GM12878 (cell line): ENCODE results near the gene PPFIA4. TPM values are rescaled to one million over a fixed set of nuclear protein-coding genes. Genes with fewer than 3 reads are reported as not detected.

ENCODE experiments used
- ATAC-seq: fragments of 200-7000 bp; cut with Tn5 transposase; 3 replicates; pipeline ENCODE4 v1.9.1; 2020; ENCODE audit warnings: mild to moderate bottlenecking, moderate library complexity
- BruUV-seq: library from RNA; stranded (reverse); fragments of 400-500 nt; replicated peaks from 2 replicates; lab custom pipeline; 2021; lab: Mats Ljungman, UMichigan
- CTCF ChIA-PET: fragments of 300-600 bp; sonication (Branson Sonifier 250); formaldehyde crosslinking; extraction: SDS; loops from one replicate; lab custom pipeline; 2021; ENCODE audit warnings: inconsistent platforms; lab: Yijun Ruan, JAX
- POLR2A ChIA-PET: fragments of 350-600 bp; formaldehyde crosslinking; extraction: SDS; loops from one replicate; lab custom pipeline; 2021; ENCODE audit warnings: inconsistent platforms; lab: Charles Lee
- RAD21 ChIA-PET: fragments of 300-600 bp; sonication (Branson Sonifier 250); formaldehyde crosslinking; loops from one replicate; lab custom pipeline; 2023; ENCODE audit warnings: antibody characterized with exemption; ENCODE audit not compliant: unreplicated experiment; lab: Charles Lee
- SMC1A ChIA-PET: fragments of 300-600 bp; sonication (Branson Sonifier 250); formaldehyde crosslinking; loops from one replicate; lab custom pipeline; 2023; ENCODE audit not compliant: unreplicated experiment, uncharacterized antibody; lab: Charles Lee
- DNase-seq: peaks from one replicate; pipeline ENCODE4 v3.0.0-alpha.2; 2011; ENCODE audit warnings: low read depth, low spot score
- FAIRE-seq: peaks from 3 replicates; lab custom pipeline; 2011; peaks lifted over from hg19 to GRCh38; lab: Jason Lieb, UNC
- H2AFZ ChIP-seq: 2 replicates; pipeline ENCODE4 v1.6.0; 2011; ENCODE audit warnings: low read depth, low read length, control low read depth; ENCODE audit not compliant: control insufficient read depth
- H3K27ac ChIP-seq: 2 replicates; pipeline ENCODE4 v1.5.1; 2011; ENCODE audit warnings: control low read depth; ENCODE audit not compliant: control insufficient read depth, insufficient read depth
- H3K27me3 ChIP-seq, 2 experiments: replicated peaks in 1 of 2; 2 replicates each; pipeline versions ENCODE4 v1.6.0 to v1.6.1; 2011; ENCODE audit warnings: low read length in 1 of 2; ENCODE audit not compliant: control insufficient read depth in 2 of 2, insufficient read depth in 2 of 2
- H3K36me3 ChIP-seq, 2 experiments: 2 replicates each; pipeline ENCODE4 v1.5.1; 2011; ENCODE audit warnings: low read length in 1 of 2; ENCODE audit not compliant: control insufficient read depth in 2 of 2, insufficient read depth in 2 of 2
- H3K4me1 ChIP-seq: 2 replicates; pipeline ENCODE4 v1.6.1; 2011; ENCODE audit warnings: mild to moderate bottlenecking, low read length, moderate library complexity, mixed read lengths; ENCODE audit not compliant: control insufficient read depth, insufficient read depth
- H3K4me2 ChIP-seq: 2 replicates; pipeline ENCODE4 v1.6.0; 2011; ENCODE audit warnings: control low read depth; ENCODE audit not compliant: control insufficient read depth, insufficient read depth
- H3K4me3 ChIP-seq: fragments of 200-600 bp; sonication (generic); 2 replicates; pipeline ENCODE4 v1.5.1; 2016
- H3K79me2 ChIP-seq: 2 replicates; pipeline ENCODE4 v1.6.0; 2011; ENCODE audit warnings: low read length; ENCODE audit not compliant: control insufficient read depth, insufficient read depth
- H3K9ac ChIP-seq: 2 replicates; pipeline ENCODE4 v1.8.0; 2011; ENCODE audit warnings: low read length, control low read depth, mixed read lengths; ENCODE audit not compliant: control insufficient read depth, insufficient read depth
- H3K9me3 ChIP-seq: replicated peaks from 3 replicates; pipeline ENCODE4 v1.5.1; 2011; ENCODE audit warnings: mild to moderate bottlenecking, low read length; ENCODE audit not compliant: control insufficient read depth, insufficient read depth
- H4K20me1 ChIP-seq: 2 replicates; pipeline ENCODE4 v1.6.0; 2011; ENCODE audit not compliant: control insufficient read depth, insufficient read depth
- BHLHE40 ChIP-seq, 2 experiments: fragments of 450-650 bp in 1 of 2; IDR thresholded peaks; 2 replicates each; pipeline ENCODE4 v1.6.1; 2011 to 2017; ENCODE audit warnings: low read depth in 2 of 2, borderline replicate concordance in 1 of 2, improper control_type of control experiment in 1 of 2, low read length in 1 of 2, mild to moderate bottlenecking in 1 of 2
- BMI1 ChIP-seq: fragments of 450-650 bp; IDR thresholded peaks from 2 replicates; pipeline ENCODE4 v1.6.1; 2016; ENCODE audit warnings: mild to moderate bottlenecking, moderate library complexity, borderline replicate concordance
- GABPA ChIP-seq: IDR thresholded peaks from 2 replicates; pipeline ENCODE4 v1.6.1; 2014; ENCODE audit warnings: antibody characterized with exemption, low read depth, mild to moderate bottlenecking, inconsistent platforms
- IKZF2 ChIP-seq, 2 experiments: fragments of 450-650 bp; IDR thresholded peaks; 2 replicates each; pipeline ENCODE4 v1.6.1; 2017; ENCODE audit warnings: mild to moderate bottlenecking in 2 of 2, moderate library complexity in 2 of 2
- MTA2 ChIP-seq: fragments of 450-650 bp; IDR thresholded peaks from 2 replicates; pipeline ENCODE4 v1.6.1; 2016; ENCODE audit warnings: low read depth, mild to moderate bottlenecking, moderate library complexity
- MTA3 ChIP-seq: IDR thresholded peaks from 2 replicates; pipeline ENCODE4 v1.6.1; 2012; ENCODE audit warnings: low read length, inconsistent platforms, borderline replicate concordance
- NFXL1 ChIP-seq: fragments of 450-650 bp; IDR thresholded peaks from 2 replicates; pipeline ENCODE4 v1.6.1; 2017; ENCODE audit warnings: antibody characterized with exemption, mild to moderate bottlenecking, borderline replicate concordance
- NFYB ChIP-seq: IDR thresholded peaks from 2 replicates; pipeline ENCODE4 v1.6.1; 2011; ENCODE audit warnings: low read depth, mild to moderate bottlenecking, low read length, improper control_type of control experiment, moderate library complexity; ENCODE audit not compliant: insufficient read depth
- PAX8 ChIP-seq: fragments of 450-650 bp; IDR thresholded peaks from 2 replicates; pipeline ENCODE4 v1.6.1; 2017; ENCODE audit warnings: mild to moderate bottlenecking, moderate library complexity
- SMARCA5 ChIP-seq: fragments of 450-650 bp; IDR thresholded peaks from 2 replicates; pipeline ENCODE4 v1.6.1; 2017; ENCODE audit warnings: mild to moderate bottlenecking
- SUPT20H ChIP-seq: IDR thresholded peaks from 2 replicates; pipeline ENCODE4 v1.6.1; 2011; ENCODE audit warnings: low read depth, mild to moderate bottlenecking, low read length, moderate library complexity, borderline replicate concordance; ENCODE audit not compliant: control insufficient read depth
- WGBS: methylation state at CpG from one replicate; pipeline ENCODE4 v1.1.6; 2016; ENCODE audit warnings: low lambda C conversion rate; ENCODE audit not compliant: insufficient replicate concordance, insufficient coverage; ENCODE audit errors: missing lambda C conversion rate; 5-methylcytosine and 5-hydroxymethylcytosine counted together
- in situ Hi-C: fragments of 300-500 bp; cut with MboI; formaldehyde crosslinking; loops from 9 replicates; pipeline ENCODE4 v1.14.3; 2018; ENCODE audit warnings: mixed read lengths
- intact Hi-C: fragments of 100-400 bp; cut with micrococcal nuclease; formaldehyde crosslinking; loops from one replicate; pipeline ENCODE4 v1.14.2; 2022; ENCODE audit not compliant: unreplicated experiment
- polyA plus RNA-seq, 11 experiments: library from polyadenylated mRNA; depleted of rRNA in 4 of 11; unstranded in 6 of 11; stranded (reverse) in 5 of 11; fragments of >200 nt; fragmentation: Nextera tagmentation in 4 of 11; fragmentation: Illumina TruSeq in 1 of 11; extraction: Ambion mirVana in 4 of 11; extraction: Trizol in 1 of 11; gene quantifications; 1 replicate in 1 of 11; 2 replicates in 10 of 11; pipeline versions ENCODE4 v1.2.1 to v1.2.3, GENCODE V29; 2011 to 2016; ENCODE audit warnings: inconsistent platforms in 2 of 11, missing spikeins in 2 of 11, low read depth in 1 of 11
- total RNA-seq, 4 experiments: library from RNA; depleted of rRNA in 3 of 4; stranded (reverse); fragments of >200 nt in 3 of 4; fragmentation: Illumina TruSeq in 1 of 4; extraction: Trizol in 1 of 4; gene quantifications; 2 replicates each; pipeline versions ENCODE4 v1.2.1 to v1.2.3, GENCODE V29; 2013 to 2021
- TF ChIP-seq, protein P1 (sequence below): IDR thresholded peaks from 2 replicates; pipeline ENCODE4 v1.6.1; 2012; ENCODE audit warnings: low read depth, low read length, improper control_type of control experiment
- TF ChIP-seq, protein P2 (sequence below): IDR thresholded peaks from 2 replicates; pipeline ENCODE4 v1.6.1; 2011; ENCODE audit warnings: low read depth, mild to moderate bottlenecking, low read length, moderate library complexity, borderline replicate concordance; ENCODE audit errors: extremely low read depth
- TF ChIP-seq, protein P3 (sequence below): fragments of 450-650 bp; IDR thresholded peaks from 2 replicates; pipeline ENCODE4 v1.6.1; 2017; ENCODE audit warnings: borderline replicate concordance

Gene PPFIA4
- total and polyA plus RNA-seq, 10 of the 15 experiments (the other 5 are each of a cell fraction or from before 2014, with no cell fraction given): 0.02 to 19.7 (median 0.34) TPM; not detected in 1

DNA sequence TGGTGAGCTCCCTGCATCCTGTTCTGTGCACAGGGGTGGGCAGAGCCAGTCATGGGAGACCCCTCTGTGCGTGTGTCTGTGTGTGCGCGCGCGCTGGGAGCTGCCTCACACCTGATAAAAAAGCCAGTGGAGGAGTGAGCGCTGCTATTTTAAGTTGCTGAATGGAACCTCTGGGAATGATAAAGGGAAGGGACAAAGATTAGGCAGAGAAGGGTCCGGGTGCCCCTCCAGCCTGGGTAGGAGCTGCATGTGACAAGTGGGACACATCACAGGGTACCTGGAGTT, 102.1 kb downstream of the PPFIA4 start:
- in situ Hi-C loops: no loop called here
- no peak overlapping the region for H3K9ac ChIP-seq
- H3K27ac ChIP-seq: no peak overlapping the region
- ChIA-PET CTCF (interaction anchor here (1.1 kb wide), 1 partner anchor 10 kb away, joined by 3 read pairs; no protein-coding TSS in a partner anchor), RAD21 (no interaction called here), POLR2A (no interaction called here), SMC1A (no interaction called here)
- no peak overlapping the region for H2AFZ ChIP-seq
- no peaks in the 10 kb centered on the region for H3K79me2 ChIP-seq
- H4K20me1 ChIP-seq: no peaks in the 10 kb centered on the region
- WGBS: 70% methylated on average over 7 of the region's 7 CpGs
- no peak for DNase-seq
- intact Hi-C loops: no loop called here
- BruUV-seq: no TSS peak
- no peak for FAIRE-seq
- TF ChIP-seq NFYB (no peak), IKZF2 (IDR thresholded peaks at IDR 0.05) (no peak), SUPT20H (no peak), PAX8 (no peak), BHLHE40 (IDR thresholded peaks at IDR 0.05; ENCODE audit: borderline replicate concordance in 1 of 2, low read depth in 2 of 2, low read length in 1 of 2) (no peak), MTA2 (no peak), NFXL1 (no peak), GABPA (no peak), BMI1 (no peak), MTA3 (no peak), SMARCA5 (no peak)
- TF ChIP-seq, protein P1, sequence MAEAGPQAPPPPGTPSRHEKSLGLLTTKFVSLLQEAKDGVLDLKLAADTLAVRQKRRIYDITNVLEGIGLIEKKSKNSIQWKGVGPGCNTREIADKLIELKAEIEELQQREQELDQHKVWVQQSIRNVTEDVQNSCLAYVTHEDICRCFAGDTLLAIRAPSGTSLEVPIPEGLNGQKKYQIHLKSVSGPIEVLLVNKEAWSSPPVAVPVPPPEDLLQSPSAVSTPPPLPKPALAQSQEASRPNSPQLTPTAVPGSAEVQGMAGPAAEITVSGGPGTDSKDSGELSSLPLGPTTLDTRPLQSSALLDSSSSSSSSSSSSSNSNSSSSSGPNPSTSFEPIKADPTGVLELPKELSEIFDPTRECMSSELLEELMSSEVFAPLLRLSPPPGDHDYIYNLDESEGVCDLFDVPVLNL: no peak
- TF ChIP-seq, protein P2, sequence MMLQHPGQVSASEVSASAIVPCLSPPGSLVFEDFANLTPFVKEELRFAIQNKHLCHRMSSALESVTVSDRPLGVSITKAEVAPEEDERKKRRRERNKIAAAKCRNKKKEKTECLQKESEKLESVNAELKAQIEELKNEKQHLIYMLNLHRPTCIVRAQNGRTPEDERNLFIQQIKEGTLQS: no peak
- TF ChIP-seq, protein P3, sequence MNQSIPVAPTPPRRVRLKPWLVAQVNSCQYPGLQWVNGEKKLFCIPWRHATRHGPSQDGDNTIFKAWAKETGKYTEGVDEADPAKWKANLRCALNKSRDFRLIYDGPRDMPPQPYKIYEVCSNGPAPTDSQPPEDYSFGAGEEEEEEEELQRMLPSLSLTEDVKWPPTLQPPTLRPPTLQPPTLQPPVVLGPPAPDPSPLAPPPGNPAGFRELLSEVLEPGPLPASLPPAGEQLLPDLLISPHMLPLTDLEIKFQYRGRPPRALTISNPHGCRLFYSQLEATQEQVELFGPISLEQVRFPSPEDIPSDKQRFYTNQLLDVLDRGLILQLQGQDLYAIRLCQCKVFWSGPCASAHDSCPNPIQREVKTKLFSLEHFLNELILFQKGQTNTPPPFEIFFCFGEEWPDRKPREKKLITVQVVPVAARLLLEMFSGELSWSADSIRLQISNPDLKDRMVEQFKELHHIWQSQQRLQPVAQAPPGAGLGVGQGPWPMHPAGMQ: no peak
- no peaks in the 10 kb centered on the region for H3K36me3 ChIP-seq
- no peak for ATAC-seq
- H3K27me3 ChIP-seq: peaks cover 5 to 6% of the 10 kb centered on the region in 2 experiments
- H3K4me2 ChIP-seq: no peak overlapping the region
- no peaks in the 10 kb centered on the region for H3K9me3 ChIP-seq
- H3K4me1 ChIP-seq: no peaks in the 10 kb centered on the region
- H3K4me3 ChIP-seq: no peak overlapping the region

Other genes with a start within 250 kb of the PPFIA4 start
Only the 7 nearest of the 12 such genes appear.
- 8.5 and 8.7 TPM in 2 replicates for gene RABIF, start 137.3 kb upstream of the PPFIA4 start, total RNA-seq (2014; rRNA removed)
- gene RABIF, start 137.3 kb upstream of the PPFIA4 start, total RNA-seq (2014; rRNA removed; fragmentation: Illumina TruSeq; extraction: Trizol): 6.2 and 6.7 TPM in 2 replicates
- gene RABIF, start 137.3 kb upstream of the PPFIA4 start, total RNA-seq (2021): 7.7 and 7.8 TPM in 2 replicates
- gene RABIF, start 137.3 kb upstream of the PPFIA4 start, polyA plus RNA-seq (2011; rRNA removed): 9.8 and 12.3 TPM in 2 replicates
- 12.2 and 13.4 TPM in 2 replicates for gene RABIF, start 137.3 kb upstream of the PPFIA4 start, polyA plus RNA-seq (2014; fragmentation: Illumina TruSeq; extraction: Trizol)
- 1 to 10 TPM; 4.7 to 6.3 TPM for gene RABIF, start 137.3 kb upstream of the PPFIA4 start, polyA plus RNA-seq (2014; fragmentation: Nextera tagmentation; extraction: Ambion mirVana)
- 8.7 and 9.1 TPM in 2 replicates for gene RABIF, start 137.3 kb upstream of the PPFIA4 start, polyA plus RNA-seq (2014; rRNA removed)
- gene RABIF, start 137.3 kb upstream of the PPFIA4 start, polyA plus RNA-seq (2016; fragmentation: Nextera tagmentation; extraction: Ambion mirVana): 10 to 100 TPM; 17.8 to 18.2 TPM
- gene KLHL12, start 99.3 kb upstream of the PPFIA4 start, total RNA-seq (2014; rRNA removed): 27.5 and 33.3 TPM in 2 replicates
- gene KLHL12, start 99.3 kb upstream of the PPFIA4 start, total RNA-seq (2014; rRNA removed; fragmentation: Illumina TruSeq; extraction: Trizol): 28.0 and 30.1 TPM in 2 replicates
- gene KLHL12, start 99.3 kb upstream of the PPFIA4 start, total RNA-seq (2021): 28.4 and 28.5 TPM in 2 replicates
- gene KLHL12, start 99.3 kb upstream of the PPFIA4 start, polyA plus RNA-seq (2011; rRNA removed): 53.8 and 75.5 TPM in 2 replicates
- 32.1 and 38.4 TPM in 2 replicates for gene KLHL12, start 99.3 kb upstream of the PPFIA4 start, polyA plus RNA-seq (2014; fragmentation: Illumina TruSeq; extraction: Trizol)
- 10 to 100 TPM; 16.0 to 17.8 TPM for gene KLHL12, start 99.3 kb upstream of the PPFIA4 start, polyA plus RNA-seq (2014; fragmentation: Nextera tagmentation; extraction: Ambion mirVana)
- 24.6 and 30.5 TPM in 2 replicates for gene KLHL12, start 99.3 kb upstream of the PPFIA4 start, polyA plus RNA-seq (2014; rRNA removed)
- 10 to 100 TPM; 36.6 to 37.6 TPM for gene KLHL12, start 99.3 kb upstream of the PPFIA4 start, polyA plus RNA-seq (2016; fragmentation: Nextera tagmentation; extraction: Ambion mirVana)
- gene ADIPOR1, start 68.2 kb upstream of the PPFIA4 start, total RNA-seq (2014; rRNA removed): 73.1 and 81.9 TPM in 2 replicates
- gene ADIPOR1, start 68.2 kb upstream of the PPFIA4 start, total RNA-seq (2014; rRNA removed; fragmentation: Illumina TruSeq; extraction: Trizol): 58.1 and 59.6 TPM in 2 replicates
- gene ADIPOR1, start 68.2 kb upstream of the PPFIA4 start, total RNA-seq (2021): 53.2 and 56.1 TPM in 2 replicates
- 103 and 122 TPM in 2 replicates for gene ADIPOR1, start 68.2 kb upstream of the PPFIA4 start, polyA plus RNA-seq (2011; rRNA removed)
- 81.5 and 101 TPM in 2 replicates for gene ADIPOR1, start 68.2 kb upstream of the PPFIA4 start, polyA plus RNA-seq (2014; fragmentation: Illumina TruSeq; extraction: Trizol)
- 10 to 100 TPM; 18.4 to 25.1 TPM for gene ADIPOR1, start 68.2 kb upstream of the PPFIA4 start, polyA plus RNA-seq (2014; fragmentation: Nextera tagmentation; extraction: Ambion mirVana)
- gene ADIPOR1, start 68.2 kb upstream of the PPFIA4 start, polyA plus RNA-seq (2014; rRNA removed): 57.7 and 62.1 TPM in 2 replicates
- gene ADIPOR1, start 68.2 kb upstream of the PPFIA4 start, polyA plus RNA-seq (2016; fragmentation: Nextera tagmentation; extraction: Ambion mirVana): 100 to 1,000 TPM; 117 to 120 TPM
- 22.3 and 22.4 TPM in 2 replicates for gene CYB5R1, start 59.2 kb upstream of the PPFIA4 start, total RNA-seq (2014; rRNA removed)
- 12.1 and 12.6 TPM in 2 replicates for gene CYB5R1, start 59.2 kb upstream of the PPFIA4 start, total RNA-seq (2014; rRNA removed; fragmentation: Illumina TruSeq; extraction: Trizol)
- gene CYB5R1, start 59.2 kb upstream of the PPFIA4 start, total RNA-seq (2021): 16.9 and 17.0 TPM in 2 replicates
- gene CYB5R1, start 59.2 kb upstream of the PPFIA4 start, polyA plus RNA-seq (2011; rRNA removed): 12.7 TPM in 2 replicates
- 19.5 and 22.7 TPM in 2 replicates for gene CYB5R1, start 59.2 kb upstream of the PPFIA4 start, polyA plus RNA-seq (2014; fragmentation: Illumina TruSeq; extraction: Trizol)
- 1 to 10 TPM; 3.2 to 9.1 TPM for gene CYB5R1, start 59.2 kb upstream of the PPFIA4 start, polyA plus RNA-seq (2014; fragmentation: Nextera tagmentation; extraction: Ambion mirVana)
- 18.2 and 18.8 TPM in 2 replicates for gene CYB5R1, start 59.2 kb upstream of the PPFIA4 start, polyA plus RNA-seq (2014; rRNA removed)
- 10 to 100 TPM; 17.9 to 19.8 TPM for gene CYB5R1, start 59.2 kb upstream of the PPFIA4 start, polyA plus RNA-seq (2016; fragmentation: Nextera tagmentation; extraction: Ambion mirVana)
- gene TMEM183A, start 19.1 kb upstream of the PPFIA4 start, total RNA-seq (2014; rRNA removed): 68.5 and 72.3 TPM in 2 replicates
- gene TMEM183A, start 19.1 kb upstream of the PPFIA4 start, total RNA-seq (2014; rRNA removed; fragmentation: Illumina TruSeq; extraction: Trizol): 49.4 and 56.1 TPM in 2 replicates
- 58.1 and 64.2 TPM in 2 replicates for gene TMEM183A, start 19.1 kb upstream of the PPFIA4 start, total RNA-seq (2021)
- 82.5 and 103 TPM in 2 replicates for gene TMEM183A, start 19.1 kb upstream of the PPFIA4 start, polyA plus RNA-seq (2011; rRNA removed)
- 69.4 and 75.4 TPM in 2 replicates for gene TMEM183A, start 19.1 kb upstream of the PPFIA4 start, polyA plus RNA-seq (2014; fragmentation: Illumina TruSeq; extraction: Trizol)
- 10 to 100 TPM; 12.3 to 25.0 TPM for gene TMEM183A, start 19.1 kb upstream of the PPFIA4 start, polyA plus RNA-seq (2014; fragmentation: Nextera tagmentation; extraction: Ambion mirVana)
- gene TMEM183A, start 19.1 kb upstream of the PPFIA4 start, polyA plus RNA-seq (2014; rRNA removed): 55.5 and 57.8 TPM in 2 replicates
- 10 to 100 TPM; 76.8 to 85.6 TPM for gene TMEM183A, start 19.1 kb upstream of the PPFIA4 start, polyA plus RNA-seq (2016; fragmentation: Nextera tagmentation; extraction: Ambion mirVana)
- gene MYOG, start 59.5 kb downstream of the PPFIA4 start, total RNA-seq (2014; rRNA removed): not detected in 2 replicates
- gene MYOG, start 59.5 kb downstream of the PPFIA4 start, total RNA-seq (2014; rRNA removed; fragmentation: Illumina TruSeq; extraction: Trizol): not detected in 2 replicates
- gene MYOG, start 59.5 kb downstream of the PPFIA4 start, total RNA-seq (2021): not detected in 2 replicates
- not detected in 2 replicates for gene MYOG, start 59.5 kb downstream of the PPFIA4 start, polyA plus RNA-seq (2011; rRNA removed)
- gene MYOG, start 59.5 kb downstream of the PPFIA4 start, polyA plus RNA-seq (2014; fragmentation: Illumina TruSeq; extraction: Trizol): not detected in 2 replicates
- not detected for gene MYOG, start 59.5 kb downstream of the PPFIA4 start, polyA plus RNA-seq (2014; fragmentation: Nextera tagmentation; extraction: Ambion mirVana)
- gene MYOG, start 59.5 kb downstream of the PPFIA4 start, polyA plus RNA-seq (2014; rRNA removed): 0.05 TPM in 1 of 2 replicates, not detected in the other
- gene MYOG, start 59.5 kb downstream of the PPFIA4 start, polyA plus RNA-seq (2016; fragmentation: Nextera tagmentation; extraction: Ambion mirVana): not detected
- not detected in 2 replicates for gene ADORA1, start 101.2 kb downstream of the PPFIA4 start, total RNA-seq (2014; rRNA removed)
- not detected in 2 replicates for gene ADORA1, start 101.2 kb downstream of the PPFIA4 start, total RNA-seq (2014; rRNA removed; fragmentation: Illumina TruSeq; extraction: Trizol)
- gene ADORA1, start 101.2 kb downstream of the PPFIA4 start, total RNA-seq (2021): not detected in 2 replicates
- gene ADORA1, start 101.2 kb downstream of the PPFIA4 start, polyA plus RNA-seq (2011; rRNA removed): not detected in 2 replicates
- not detected in 2 replicates for gene ADORA1, start 101.2 kb downstream of the PPFIA4 start, polyA plus RNA-seq (2014; fragmentation: Illumina TruSeq; extraction: Trizol)
- not detected for gene ADORA1, start 101.2 kb downstream of the PPFIA4 start, polyA plus RNA-seq (2014; fragmentation: Nextera tagmentation; extraction: Ambion mirVana)
- not detected in 2 replicates for gene ADORA1, start 101.2 kb downstream of the PPFIA4 start, polyA plus RNA-seq (2014; rRNA removed)
- not detected for gene ADORA1, start 101.2 kb downstream of the PPFIA4 start, polyA plus RNA-seq (2016; fragmentation: Nextera tagmentation; extraction: Ambion mirVana)